ENCODE measurements around the gene PCNX2. TPM values are rescaled to one million over a fixed set of nuclear protein-coding genes. Genes with fewer than 3 reads are reported as not detected.

PCNX2 gene
- total RNA-seq, 2 donors from 2014 or later: 11.2 to 26.0 TPM

DNA sequence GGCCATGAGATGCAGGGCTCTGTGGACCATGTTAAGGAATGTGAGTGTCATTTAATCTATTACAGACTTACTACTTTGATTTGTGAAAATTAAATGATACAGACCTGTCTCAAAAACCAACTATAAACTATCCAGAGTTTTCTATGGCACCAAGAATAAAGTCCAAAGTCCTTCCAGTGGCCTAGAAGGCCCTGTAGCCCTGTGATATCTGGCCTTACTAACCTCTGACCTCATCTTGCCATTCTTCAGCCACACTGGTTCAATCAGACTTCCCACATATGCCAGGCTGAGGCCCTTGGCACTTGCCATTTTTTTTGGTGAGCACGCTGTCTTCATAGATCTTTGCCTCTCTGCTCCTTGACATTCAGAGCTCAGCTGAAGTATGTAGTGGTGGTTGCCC, 337.5 kb downstream of the PCNX2 start:
- ATAC-seq (no peak), DNase-seq (ENCODE audit: low spot score in 2 of 2) (no peak)
- Mint-ChIP-seq H3K9me3 (peaks cover 6 to 7% of the 10 kb centered on the region in 2 donors), H3K27ac (no peak overlapping the region), H3K36me3 (peaks cover 21 to 55% of the 10 kb centered on the region in 2 donors)

- H3K9me3 Mint-ChIP-seq: peaks cover 6 to 7% of the 10 kb centered on the region in 2 donors
- ATAC-seq: no peak
- no peak overlapping the region for H3K27ac Mint-ChIP-seq
- peaks cover 21 to 46% of the 10 kb centered on the region in 2 donors for H3K36me3 Mint-ChIP-seq
- no peak for DNase-seq (ENCODE audit: low spot score in 2 of 2)
These were observed 339.4 kb downstream of the PCNX2 start for GRCh38 chr1:232956081-232956480.

- ATAC-seq: no peak
- DNase-seq (ENCODE audit: low spot score in 2 of 2): no peak
- Mint-ChIP-seq H3K9me3 (peaks cover 6 to 7% of the 10 kb centered on the region in 2 donors), H3K27ac (no peak overlapping the region), H3K36me3 (peaks cover 27 to 44% of the 10 kb centered on the region in 2 donors)
These were observed 340.7 kb downstream of the PCNX2 start for GRCh38 chr1:232954594-232955365.

DNA sequence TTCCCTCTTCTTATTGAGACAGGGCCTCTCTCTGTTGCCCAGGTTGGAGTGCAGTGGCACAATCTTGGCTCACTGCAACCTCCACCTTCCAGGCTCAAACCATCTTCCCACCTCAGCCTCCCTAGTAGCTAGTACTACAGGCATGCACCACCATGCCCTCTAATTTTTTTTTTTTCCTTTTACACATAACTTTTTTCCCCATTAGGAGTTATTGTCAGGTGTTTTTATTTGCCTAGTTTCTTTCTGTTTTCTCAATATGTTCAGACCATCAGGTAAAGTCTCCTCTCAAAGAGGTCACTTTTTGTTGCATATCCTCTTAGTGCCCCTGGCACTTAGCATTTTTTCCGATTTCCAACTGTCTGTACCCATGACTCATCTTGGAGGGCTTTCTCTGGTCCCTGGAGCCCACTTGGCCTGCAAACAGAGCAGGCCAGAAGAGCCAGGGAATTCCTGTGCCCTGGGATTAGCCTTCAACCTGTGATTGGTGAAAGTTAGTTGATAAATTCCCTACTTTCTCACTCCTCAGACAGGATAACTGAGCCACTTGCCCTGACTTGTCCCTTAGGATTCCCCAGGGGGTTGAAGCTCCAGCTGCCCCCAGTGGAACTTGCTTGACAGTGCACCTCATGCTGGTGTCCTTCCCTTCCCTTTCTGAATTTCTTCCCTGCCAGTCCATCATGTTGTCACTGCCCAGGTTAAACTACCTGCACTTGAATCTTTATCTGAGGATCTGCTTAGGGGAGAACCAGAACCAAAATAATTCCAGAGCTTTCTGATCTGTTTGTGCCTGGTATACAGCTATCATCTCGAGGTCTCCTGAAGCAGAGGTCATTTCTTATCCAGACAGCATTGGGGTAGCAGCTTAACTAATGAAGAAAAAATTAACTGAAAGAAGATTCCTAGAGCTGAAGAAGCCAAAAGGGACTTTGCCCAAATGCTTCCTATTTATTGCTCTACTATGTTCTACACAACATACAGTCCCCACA, 342.7 kb downstream of the PCNX2 start:
- H3K27ac Mint-ChIP-seq: peak overlapping the region in 1 of 2 donors; percentile 97
- DNase-seq (ENCODE audit: low spot score in 2 of 2) (peak in 1 of 2 donors; percentile 24), ATAC-seq (peak in 1 of 2 donors; percentile 24)
- H3K9me3 Mint-ChIP-seq: peaks cover 3 to 6% of the 10 kb centered on the region in 2 donors
- H3K36me3 Mint-ChIP-seq: peaks cover 18 to 29% of the 10 kb centered on the region in 2 donors

GRCh38 chr1:232951605-232952004, 343.9 kb downstream of the PCNX2 start:
- no peak for DNase-seq (ENCODE audit: low spot score in 2 of 2)
- Mint-ChIP-seq H3K36me3 (peaks cover 7 to 17% of the 10 kb centered on the region in 2 donors), H3K9me3 (peaks cover 3 to 4% of the 10 kb centered on the region in 2 donors), H3K27ac (peak overlapping the region in 1 of 2 donors; percentile 97)
- no peak for ATAC-seq

DNA sequence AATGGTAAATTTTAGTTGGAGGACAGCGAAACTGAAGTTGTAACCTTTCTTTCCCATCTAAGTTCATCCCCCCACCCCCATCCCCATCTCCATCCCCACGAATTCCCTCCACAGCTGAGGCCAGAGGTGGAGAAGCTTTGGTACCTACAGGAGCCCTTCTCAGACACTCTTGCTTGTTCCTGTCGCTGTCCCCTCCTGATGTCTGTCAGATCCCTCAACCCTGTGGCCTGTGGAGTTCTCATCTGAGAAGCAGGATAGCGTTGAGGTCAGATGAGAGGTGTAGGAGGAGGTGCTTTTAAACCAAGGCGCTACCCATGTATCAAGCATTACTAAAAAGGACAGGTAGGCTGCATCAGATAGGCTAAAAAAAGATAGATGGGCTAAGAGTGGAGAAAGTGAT, 344.3 kb downstream of the PCNX2 start:
- Mint-ChIP-seq H3K36me3 (peaks cover 7 to 13% of the 10 kb centered on the region in 2 donors), H3K27ac (peak overlapping the region; percentile 93 to 97), H3K9me3 (peaks cover 5% of the 10 kb centered on the region in 2 donors)
- peak; percentile 45 to 57 for ATAC-seq
- DNase-seq (ENCODE audit: low spot score in 2 of 2): no peak

- DNase-seq (ENCODE audit: low spot score in 2 of 2) (peak; percentile 96 to 98), ATAC-seq (peak; percentile 81 to 91)
- Mint-ChIP-seq H3K27ac (peak within 1 kb of the TSS; percentile 94 to 97), H3K36me3 (peaks cover 7 to 10% of the 10 kb centered on the region in 2 donors), H3K9me3 (peaks cover 9% of the 10 kb centered on the region in 2 donors)
These were observed 345.0 kb downstream of the PCNX2 start, which contains the start of gene NTPCR for GRCh38 chr1:232950197-232951176. TSS of gene NTPCR (plus strand) at chr1:232950611. CDS start at chr1:232950711, 100 bp downstream.

DNA sequence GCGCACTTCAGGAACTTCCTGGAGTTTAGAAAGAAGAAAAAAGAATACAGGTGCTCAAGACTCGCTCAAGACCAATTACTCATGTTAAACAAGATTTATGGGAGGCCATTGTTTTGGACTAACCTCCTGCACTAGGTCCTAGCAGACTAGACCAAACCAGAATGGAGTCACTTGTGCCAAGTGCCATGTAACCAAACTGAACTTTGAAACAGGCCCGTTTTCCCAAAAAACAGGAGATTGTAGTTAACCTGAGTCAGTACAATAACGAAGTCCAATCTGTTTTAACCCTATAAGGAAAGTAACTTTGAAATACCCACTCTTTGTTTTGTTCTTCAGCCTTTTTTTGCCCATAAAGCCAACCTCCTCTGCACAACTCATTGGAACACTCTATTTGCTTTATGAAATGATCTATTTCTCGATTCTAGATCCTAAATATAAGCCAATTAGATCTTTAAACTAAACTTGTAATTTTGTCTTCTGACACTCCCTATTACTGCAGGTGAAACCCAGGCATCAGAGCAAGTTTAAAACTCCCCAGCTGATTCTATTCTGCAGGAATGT, 345.8 kb downstream of the PCNX2 start:
- DNase-seq (ENCODE audit: low spot score in 2 of 2) (no peak), ATAC-seq (no peak)
- peak overlapping the region; percentile 94 to 97 for H3K27ac Mint-ChIP-seq
- H3K9me3 Mint-ChIP-seq: peaks cover 9% of the 10 kb centered on the region in 2 donors
- H3K36me3 Mint-ChIP-seq: peaks cover 7 to 10% of the 10 kb centered on the region in 2 donors

DNA sequence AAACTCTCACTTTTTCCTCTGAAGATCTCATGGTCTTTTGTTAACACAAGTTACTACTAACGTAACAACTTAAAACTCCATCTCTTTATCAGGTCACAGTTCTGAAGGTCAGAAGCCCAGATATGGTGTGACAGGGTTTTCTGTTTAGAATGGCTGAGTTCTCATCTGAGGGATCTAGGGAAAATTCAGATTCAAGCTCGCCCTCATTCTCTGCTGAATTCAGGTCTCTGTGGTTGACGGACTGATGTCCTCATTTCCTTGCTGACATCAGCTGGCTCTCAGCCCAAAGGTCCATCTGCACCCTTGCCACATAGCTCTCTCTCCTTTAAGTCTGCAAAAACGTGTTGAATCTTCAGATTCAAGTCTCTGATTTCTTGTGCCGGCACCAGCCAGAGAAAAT, 351.2 kb downstream of the PCNX2 start:
- H3K9me3 Mint-ChIP-seq: peaks cover 8 to 20% of the 10 kb centered on the region in 2 donors
- ATAC-seq (peak; percentile 30 to 76), DNase-seq (ENCODE audit: low spot score in 2 of 2) (no peak)

DNA sequence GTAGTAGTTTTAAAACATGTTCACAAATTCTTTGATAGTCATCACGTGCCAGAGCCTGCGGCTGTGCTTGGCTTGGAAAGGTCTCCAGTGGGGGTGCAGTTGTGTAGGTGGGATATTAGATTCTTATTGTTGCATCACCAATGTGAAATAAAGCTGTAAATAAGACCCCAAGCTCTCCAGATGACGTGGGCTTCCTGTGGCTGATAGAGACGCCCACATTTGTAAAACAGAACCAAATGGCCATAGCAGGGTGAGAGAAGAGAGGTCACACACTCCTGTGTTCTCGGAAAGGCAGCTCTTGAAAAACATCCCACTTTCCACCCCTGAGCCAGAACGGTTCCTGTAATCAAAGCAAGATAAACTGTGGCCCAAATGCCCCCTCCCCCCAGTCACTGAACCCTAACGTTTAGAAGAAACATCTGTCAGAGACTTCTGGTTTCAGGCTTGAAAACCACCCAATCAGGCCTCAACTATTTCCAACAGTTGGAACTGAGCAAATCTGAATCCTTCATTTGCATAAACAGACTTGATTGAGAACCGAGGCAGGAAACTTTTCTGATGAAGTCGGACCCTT, 351.8 kb downstream of the PCNX2 start:
- peak overlapping the region; percentile 87 to 91 for H3K27ac Mint-ChIP-seq
- H3K36me3 Mint-ChIP-seq: peaks cover 0 to 13% of the 10 kb centered on the region in 2 donors
- ATAC-seq (peak; percentile 69 to 78), DNase-seq (ENCODE audit: low spot score in 2 of 2) (peak in 1 of 2 donors; percentile 39)
- H3K9me3 Mint-ChIP-seq: peaks cover 5 to 17% of the 10 kb centered on the region in 2 donors

More for the DNA sequence above, 351.2 kb downstream of the PCNX2 start:
- H3K27ac Mint-ChIP-seq: peak overlapping the region; percentile 87 to 91
- peaks cover 0 to 16% of the 10 kb centered on the region in 2 donors for H3K36me3 Mint-ChIP-seq

GRCh38 chr1:232942413-232943294, 352.9 kb downstream of the PCNX2 start:
- Mint-ChIP-seq H3K27ac (peak overlapping the region in 1 of 2 donors; percentile 91), H3K36me3 (peaks cover 0 to 13% of the 10 kb centered on the region in 2 donors), H3K9me3 (peaks cover 5 to 17% of the 10 kb centered on the region in 2 donors)
- DNase-seq (ENCODE audit: low spot score in 2 of 2) (no peak), ATAC-seq (no peak)

DNA sequence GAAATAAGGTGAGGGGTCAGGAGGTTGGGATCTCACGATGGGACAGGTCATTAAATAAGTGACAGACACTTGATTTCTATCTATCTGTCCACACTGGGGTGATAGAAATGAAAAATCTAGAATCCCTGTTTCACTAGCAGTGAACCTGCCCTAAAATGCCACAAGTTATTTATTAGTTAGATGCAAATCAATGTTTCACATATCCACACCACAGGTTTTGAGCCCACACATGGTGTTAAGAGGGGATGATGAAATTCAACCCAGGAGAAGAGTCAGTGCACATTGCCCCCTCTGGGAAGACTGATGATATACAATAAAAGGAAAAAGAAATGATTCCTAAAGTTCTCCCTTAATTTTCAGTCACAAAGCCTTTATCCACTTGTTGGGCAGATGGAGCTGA, 355.3 kb downstream of the PCNX2 start:
- Mint-ChIP-seq H3K36me3 (peaks cover 0 to 13% of the 10 kb centered on the region in 2 donors), H3K9me3 (peaks cover 0 to 11% of the 10 kb centered on the region in 2 donors), H3K27ac (no peak overlapping the region)
- DNase-seq (ENCODE audit: low spot score in 2 of 2): no peak
- no peak for ATAC-seq

GRCh38 chr1:232939748-232940147, 355.8 kb downstream of the PCNX2 start:
- H3K9me3 Mint-ChIP-seq: peaks cover 0 to 11% of the 10 kb centered on the region in 2 donors
- no peak overlapping the region for H3K27ac Mint-ChIP-seq
- DNase-seq (ENCODE audit: low spot score in 2 of 2): no peak
- ATAC-seq: no peak
- H3K36me3 Mint-ChIP-seq: peaks cover 0 to 12% of the 10 kb centered on the region in 2 donors

GRCh38 chr1:232938926-232939325, 356.6 kb downstream of the PCNX2 start:
- Mint-ChIP-seq H3K27ac (no peak overlapping the region), H3K9me3 (peaks cover 0 to 5% of the 10 kb centered on the region in 2 donors), H3K36me3 (peaks cover 0 to 6% of the 10 kb centered on the region in 2 donors)
- DNase-seq (ENCODE audit: low spot score in 2 of 2): no peak
- ATAC-seq: no peak

All from activated naive CD4-positive, alpha-beta T cell treated with anti-CD3 and anti-CD28 coated beads, Interleukin-2, amount 50 U/mL, for 72 hours (primary cell).